GM12878 (cell line): ENCODE results near the gene NTF3. TPM values are rescaled to one million over a fixed set of nuclear protein-coding genes. Genes with fewer than 3 reads are reported as not detected.

Experiments
- ATAC-seq: fragments of 200-7000 bp; cut with Tn5 transposase; 3 replicates; pipeline ENCODE4 v1.9.1; 2020; ENCODE audit warnings: mild to moderate bottlenecking, moderate library complexity
- BruUV-seq: library from RNA; stranded (reverse); fragments of 400-500 nt; replicated peaks from 2 replicates; lab custom pipeline; 2021; lab: Mats Ljungman, UMichigan
- CTCF ChIA-PET: fragments of 300-600 bp; sonication (Branson Sonifier 250); formaldehyde crosslinking; extraction: SDS; loops from one replicate; lab custom pipeline; 2021; ENCODE audit warnings: inconsistent platforms; lab: Yijun Ruan, JAX
- POLR2A ChIA-PET: fragments of 350-600 bp; formaldehyde crosslinking; extraction: SDS; loops from one replicate; lab custom pipeline; 2021; ENCODE audit warnings: inconsistent platforms; lab: Charles Lee
- RAD21 ChIA-PET: fragments of 300-600 bp; sonication (Branson Sonifier 250); formaldehyde crosslinking; loops from one replicate; lab custom pipeline; 2023; ENCODE audit warnings: antibody characterized with exemption; ENCODE audit not compliant: unreplicated experiment; lab: Charles Lee
- SMC1A ChIA-PET: fragments of 300-600 bp; sonication (Branson Sonifier 250); formaldehyde crosslinking; loops from one replicate; lab custom pipeline; 2023; ENCODE audit not compliant: unreplicated experiment, uncharacterized antibody; lab: Charles Lee
- DNase-seq: peaks from one replicate; pipeline ENCODE4 v3.0.0-alpha.2; 2011; ENCODE audit warnings: low read depth, low spot score
- FAIRE-seq: peaks from 3 replicates; lab custom pipeline; 2011; peaks lifted over from hg19 to GRCh38; lab: Jason Lieb, UNC
- H2AFZ ChIP-seq: 2 replicates; pipeline ENCODE4 v1.6.0; 2011; ENCODE audit warnings: low read depth, low read length, control low read depth; ENCODE audit not compliant: control insufficient read depth
- H3K27ac ChIP-seq: 2 replicates; pipeline ENCODE4 v1.5.1; 2011; ENCODE audit warnings: control low read depth; ENCODE audit not compliant: control insufficient read depth, insufficient read depth
- H3K27me3 ChIP-seq, 2 experiments: replicated peaks in 1 of 2; 2 replicates each; pipeline versions ENCODE4 v1.6.0 to v1.6.1; 2011; ENCODE audit warnings: low read length in 1 of 2; ENCODE audit not compliant: control insufficient read depth in 2 of 2, insufficient read depth in 2 of 2
- H3K36me3 ChIP-seq, 2 experiments: 2 replicates each; pipeline ENCODE4 v1.5.1; 2011; ENCODE audit warnings: low read length in 1 of 2; ENCODE audit not compliant: control insufficient read depth in 2 of 2, insufficient read depth in 2 of 2
- H3K4me1 ChIP-seq: 2 replicates; pipeline ENCODE4 v1.6.1; 2011; ENCODE audit warnings: mild to moderate bottlenecking, low read length, moderate library complexity, mixed read lengths; ENCODE audit not compliant: control insufficient read depth, insufficient read depth
- H3K4me2 ChIP-seq: 2 replicates; pipeline ENCODE4 v1.6.0; 2011; ENCODE audit warnings: control low read depth; ENCODE audit not compliant: control insufficient read depth, insufficient read depth
- H3K4me3 ChIP-seq: fragments of 200-600 bp; sonication (generic); 2 replicates; pipeline ENCODE4 v1.5.1; 2016
- H3K79me2 ChIP-seq: 2 replicates; pipeline ENCODE4 v1.6.0; 2011; ENCODE audit warnings: low read length; ENCODE audit not compliant: control insufficient read depth, insufficient read depth
- H3K9ac ChIP-seq: 2 replicates; pipeline ENCODE4 v1.8.0; 2011; ENCODE audit warnings: low read length, control low read depth, mixed read lengths; ENCODE audit not compliant: control insufficient read depth, insufficient read depth
- H3K9me3 ChIP-seq: replicated peaks from 3 replicates; pipeline ENCODE4 v1.5.1; 2011; ENCODE audit warnings: mild to moderate bottlenecking, low read length; ENCODE audit not compliant: control insufficient read depth, insufficient read depth
- H4K20me1 ChIP-seq: 2 replicates; pipeline ENCODE4 v1.6.0; 2011; ENCODE audit not compliant: control insufficient read depth, insufficient read depth
- CHD2 ChIP-seq: IDR thresholded peaks from 2 replicates; pipeline ENCODE4 v1.6.1; 2011; ENCODE audit warnings: low read depth, low read length, improper control_type of control experiment, borderline replicate concordance
- NBN ChIP-seq: fragments of 450-650 bp; IDR thresholded peaks from 2 replicates; pipeline ENCODE4 v1.6.1; 2016
- POU2F2 ChIP-seq: IDR thresholded peaks from 3 replicates; pipeline ENCODE4 v1.6.1; 2011; ENCODE audit warnings: low read depth, mild to moderate bottlenecking, low read length, borderline replicate concordance
- RAD21 ChIP-seq: IDR thresholded peaks from 2 replicates; pipeline ENCODE4 v1.6.1; 2011; ENCODE audit warnings: mild to moderate bottlenecking, low read depth, low read length, moderate library complexity; ENCODE audit not compliant: insufficient read depth
- SIN3A ChIP-seq: IDR thresholded peaks from 2 replicates; pipeline ENCODE4 v1.6.1; 2012; ENCODE audit warnings: low read depth, low read length, improper control_type of control experiment
- SKIL ChIP-seq: fragments of 450-650 bp; IDR thresholded peaks from 2 replicates; pipeline ENCODE4 v1.6.1; 2017; ENCODE audit warnings: mild to moderate bottlenecking, low read depth, inconsistent platforms; ENCODE audit not compliant: poor library complexity, severe bottlenecking
- ZNF687 ChIP-seq: fragments of 450-650 bp; IDR thresholded peaks from 2 replicates; pipeline ENCODE4 v1.6.1; 2017; ENCODE audit warnings: mild to moderate bottlenecking, moderate library complexity
- WGBS: methylation state at CpG from one replicate; pipeline ENCODE4 v1.1.6; 2016; ENCODE audit warnings: low lambda C conversion rate; ENCODE audit not compliant: insufficient replicate concordance, insufficient coverage; ENCODE audit errors: missing lambda C conversion rate; 5-methylcytosine and 5-hydroxymethylcytosine counted together
- in situ Hi-C: fragments of 300-500 bp; cut with MboI; formaldehyde crosslinking; loops from 9 replicates; pipeline ENCODE4 v1.14.3; 2018; ENCODE audit warnings: mixed read lengths
- intact Hi-C: fragments of 100-400 bp; cut with micrococcal nuclease; formaldehyde crosslinking; loops from one replicate; pipeline ENCODE4 v1.14.2; 2022; ENCODE audit not compliant: unreplicated experiment
- polyA plus RNA-seq, 11 experiments: library from polyadenylated mRNA; depleted of rRNA in 4 of 11; unstranded in 6 of 11; stranded (reverse) in 5 of 11; fragments of >200 nt; fragmentation: Nextera tagmentation in 4 of 11; fragmentation: Illumina TruSeq in 1 of 11; extraction: Ambion mirVana in 4 of 11; extraction: Trizol in 1 of 11; gene quantifications; 1 replicate in 1 of 11; 2 replicates in 10 of 11; pipeline versions ENCODE4 v1.2.1 to v1.2.3, GENCODE V29; 2011 to 2016; ENCODE audit warnings: inconsistent platforms in 2 of 11, missing spikeins in 2 of 11, low read depth in 1 of 11
- total RNA-seq, 4 experiments: library from RNA; depleted of rRNA in 3 of 4; stranded (reverse); fragments of >200 nt in 3 of 4; fragmentation: Illumina TruSeq in 1 of 4; extraction: Trizol in 1 of 4; gene quantifications; 2 replicates each; pipeline versions ENCODE4 v1.2.1 to v1.2.3, GENCODE V29; 2013 to 2021
- TF ChIP-seq, protein P1 (sequence below): fragments of 150-350 bp; IDR thresholded peaks from 2 replicates; pipeline ENCODE4 v1.6.1; 2014; ENCODE audit warnings: mild to moderate bottlenecking, low read depth, low read length

The NTF3 gene
- total and polyA plus RNA-seq, 10 of the 15 experiments (the other 5 are each of a cell fraction or from before 2014, with no cell fraction given) = 0.07 TPM; not detected in 9

DNA sequence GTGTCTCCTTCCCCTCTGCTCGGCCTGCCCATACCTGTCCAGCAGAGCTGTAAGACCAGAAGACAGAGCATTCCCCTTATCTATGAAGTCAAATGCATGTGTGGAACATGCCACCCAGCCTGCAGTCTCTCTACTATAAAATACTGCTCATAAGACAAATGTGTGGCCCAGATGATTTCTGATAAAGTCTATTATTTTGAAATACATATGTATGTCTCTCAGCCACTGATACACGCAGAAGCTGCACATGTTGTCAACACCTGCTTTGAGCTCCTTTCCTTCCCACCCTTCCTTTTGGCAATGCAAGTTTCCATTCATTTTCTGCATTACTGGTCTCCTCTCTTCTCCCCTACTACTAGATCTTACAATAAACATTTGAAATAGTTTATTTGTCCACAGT lies 38.8 kb downstream of the NTF3 start (continued):
- TF ChIP-seq RAD21 (no peak), CHD2 (no peak), SIN3A (no peak)
- TF ChIP-seq, all 136 proteins: peak for 0

DNA sequence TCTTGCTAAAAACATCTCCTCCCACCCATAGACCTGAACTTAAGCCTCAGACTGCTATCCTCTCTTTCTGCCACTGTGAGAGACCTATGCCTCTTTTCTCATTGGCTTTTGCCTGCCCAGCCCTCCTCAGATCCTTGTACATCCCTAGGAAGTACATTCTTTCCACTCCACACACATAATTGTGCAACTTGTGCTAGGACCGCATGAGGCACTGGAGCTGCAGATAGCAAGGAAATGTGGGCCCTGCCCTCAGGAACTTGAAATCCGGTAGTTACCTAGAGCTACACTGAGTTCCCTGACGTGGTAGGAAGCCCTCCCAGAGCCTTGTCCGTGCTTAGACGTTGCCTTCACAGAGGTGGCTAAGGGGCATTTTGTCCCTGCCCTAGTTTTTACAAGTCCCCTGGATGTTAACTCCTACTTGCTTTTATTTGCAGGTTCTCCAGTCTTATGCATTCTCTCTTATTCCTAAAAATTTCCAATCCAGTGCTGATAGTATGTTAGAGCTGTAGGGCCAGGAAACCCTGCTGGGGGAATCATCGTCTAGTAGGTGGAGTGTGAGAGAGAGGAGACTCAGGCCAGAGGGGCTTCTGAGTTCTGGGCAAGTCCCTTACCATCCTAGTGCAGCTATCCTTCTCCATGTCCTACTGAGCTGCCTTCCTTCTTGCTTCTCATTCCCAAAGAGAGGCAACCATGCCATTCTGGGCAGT lies 41.3 kb downstream of the NTF3 start:
- H3K9me3 ChIP-seq = no peaks in the 10 kb centered on the region
- H3K4me2 ChIP-seq = no peak overlapping the region
- ChIA-PET CTCF (no interaction called here), RAD21 (no interaction called here), SMC1A (no interaction called here), POLR2A (no interaction called here)
- H3K9ac ChIP-seq = no peak overlapping the region
- in situ Hi-C loops (no loop called here), intact Hi-C loops (no loop called here)
- TF ChIP-seq NBN (no peak), SKIL (no peak), POU2F2 (no peak), ZNF687 (no peak)
- TF ChIP-seq, protein P1, sequence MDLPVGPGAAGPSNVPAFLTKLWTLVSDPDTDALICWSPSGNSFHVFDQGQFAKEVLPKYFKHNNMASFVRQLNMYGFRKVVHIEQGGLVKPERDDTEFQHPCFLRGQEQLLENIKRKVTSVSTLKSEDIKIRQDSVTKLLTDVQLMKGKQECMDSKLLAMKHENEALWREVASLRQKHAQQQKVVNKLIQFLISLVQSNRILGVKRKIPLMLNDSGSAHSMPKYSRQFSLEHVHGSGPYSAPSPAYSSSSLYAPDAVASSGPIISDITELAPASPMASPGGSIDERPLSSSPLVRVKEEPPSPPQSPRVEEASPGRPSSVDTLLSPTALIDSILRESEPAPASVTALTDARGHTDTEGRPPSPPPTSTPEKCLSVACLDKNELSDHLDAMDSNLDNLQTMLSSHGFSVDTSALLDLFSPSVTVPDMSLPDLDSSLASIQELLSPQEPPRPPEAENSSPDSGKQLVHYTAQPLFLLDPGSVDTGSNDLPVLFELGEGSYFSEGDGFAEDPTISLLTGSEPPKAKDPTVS = no peak
- no peak overlapping the region for H2AFZ ChIP-seq
- DNase-seq (no peak), FAIRE-seq (no peak), ATAC-seq (no peak)
- no peaks in the 10 kb centered on the region for H4K20me1 ChIP-seq
- no peaks in the 10 kb centered on the region for H3K79me2 ChIP-seq
- H3K36me3 ChIP-seq = no peaks in the 10 kb centered on the region
- no TSS peak for BruUV-seq
- no peak overlapping the region for H3K27ac ChIP-seq
- WGBS = 9% methylated on average over 6 of the region's 6 CpGs
- no peaks in the 10 kb centered on the region for H3K4me1 ChIP-seq
- H3K4me3 ChIP-seq = no peak overlapping the region
- H3K27me3 ChIP-seq = peaks cover 0 to 6% of the 10 kb centered on the region in 2 experiments; a peak in 3 of 4 replicates
